Measurements from ENCODE around the gene S100A2.
"Not testable (repeated sequence)": the region's sequence is repeated elsewhere in the genome, so short reads cannot be mapped to it uniquely, and the experiment has no call there.

The S100A2 gene

DNA sequence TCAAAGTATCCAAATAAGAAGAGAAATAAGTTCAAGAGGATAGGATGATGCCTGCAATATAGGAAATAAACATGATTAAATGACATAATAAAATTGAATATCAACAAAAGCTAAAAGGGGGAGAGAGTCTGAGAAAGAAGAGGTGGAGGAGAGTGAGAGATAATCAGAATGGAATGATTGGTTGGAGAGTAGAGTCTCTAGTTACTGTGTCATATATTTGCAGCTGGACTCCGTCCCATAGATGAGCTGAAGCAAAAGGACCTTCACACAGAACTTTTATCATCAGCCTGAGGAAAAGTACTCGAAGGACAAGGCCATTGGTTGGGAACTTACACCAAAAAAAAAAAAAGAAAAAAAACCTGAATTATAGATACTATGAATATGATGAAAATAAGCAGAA, 22.8 kb upstream of the S100A2 start:
- TF ChIP-seq, protein P1, sequence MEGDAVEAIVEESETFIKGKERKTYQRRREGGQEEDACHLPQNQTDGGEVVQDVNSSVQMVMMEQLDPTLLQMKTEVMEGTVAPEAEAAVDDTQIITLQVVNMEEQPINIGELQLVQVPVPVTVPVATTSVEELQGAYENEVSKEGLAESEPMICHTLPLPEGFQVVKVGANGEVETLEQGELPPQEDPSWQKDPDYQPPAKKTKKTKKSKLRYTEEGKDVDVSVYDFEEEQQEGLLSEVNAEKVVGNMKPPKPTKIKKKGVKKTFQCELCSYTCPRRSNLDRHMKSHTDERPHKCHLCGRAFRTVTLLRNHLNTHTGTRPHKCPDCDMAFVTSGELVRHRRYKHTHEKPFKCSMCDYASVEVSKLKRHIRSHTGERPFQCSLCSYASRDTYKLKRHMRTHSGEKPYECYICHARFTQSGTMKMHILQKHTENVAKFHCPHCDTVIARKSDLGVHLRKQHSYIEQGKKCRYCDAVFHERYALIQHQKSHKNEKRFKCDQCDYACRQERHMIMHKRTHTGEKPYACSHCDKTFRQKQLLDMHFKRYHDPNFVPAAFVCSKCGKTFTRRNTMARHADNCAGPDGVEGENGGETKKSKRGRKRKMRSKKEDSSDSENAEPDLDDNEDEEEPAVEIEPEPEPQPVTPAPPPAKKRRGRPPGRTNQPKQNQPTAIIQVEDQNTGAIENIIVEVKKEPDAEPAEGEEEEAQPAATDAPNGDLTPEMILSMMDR (IDR thresholded peaks at IDR 0.05; ENCODE audit: low read depth, low read length) = no peak
- DNase-seq (ENCODE audit: extremely low read depth, low read depth) = no peak

DNA sequence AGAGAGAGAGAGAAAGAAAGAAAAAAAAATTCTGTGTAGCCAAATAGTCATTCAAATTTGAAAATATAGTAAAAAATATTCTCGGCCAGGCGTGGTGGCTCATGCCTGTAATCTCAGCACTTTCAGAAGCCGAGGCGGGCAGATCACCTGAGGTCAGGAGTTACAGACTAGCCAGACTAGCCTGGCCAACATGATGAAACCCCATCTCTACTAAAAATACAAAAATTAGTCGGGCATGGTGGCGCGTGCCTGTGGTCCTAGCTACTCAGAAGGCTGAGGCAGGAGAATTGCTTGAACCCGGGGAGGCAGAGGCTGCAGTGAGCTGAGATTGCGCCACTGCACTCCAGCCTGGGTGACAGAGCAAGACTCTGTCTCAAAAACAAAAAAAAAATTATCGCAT, 22.4 kb upstream of the S100A2 start:
- not testable (repeated sequence) for DNase-seq (ENCODE audit: extremely low read depth, low read depth)

DNA sequence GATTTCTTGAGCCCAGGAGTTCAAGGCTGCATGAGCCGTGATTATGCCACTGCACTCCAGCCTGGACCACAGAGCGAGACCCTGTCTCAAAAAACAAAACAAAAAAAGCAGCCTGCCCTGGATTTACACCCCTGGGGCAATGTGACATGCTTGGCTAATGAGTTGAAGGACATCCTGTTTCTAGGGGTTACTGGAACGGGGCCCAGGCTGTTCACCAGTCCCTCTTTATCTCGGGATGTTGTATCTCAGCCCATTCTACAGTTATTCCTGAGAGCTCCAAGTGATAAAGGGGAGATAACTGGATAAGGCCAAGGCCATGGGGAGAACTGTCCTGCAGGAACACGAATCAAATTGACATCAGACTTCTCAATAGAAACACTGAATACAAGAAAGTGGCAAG, 21.7 kb upstream of the S100A2 start:
- TF ChIP-seq, protein P1 (IDR thresholded peaks at IDR 0.05; ENCODE audit: low read depth, low read length) = no peak
- no peak for DNase-seq (ENCODE audit: extremely low read depth, low read depth)

DNA sequence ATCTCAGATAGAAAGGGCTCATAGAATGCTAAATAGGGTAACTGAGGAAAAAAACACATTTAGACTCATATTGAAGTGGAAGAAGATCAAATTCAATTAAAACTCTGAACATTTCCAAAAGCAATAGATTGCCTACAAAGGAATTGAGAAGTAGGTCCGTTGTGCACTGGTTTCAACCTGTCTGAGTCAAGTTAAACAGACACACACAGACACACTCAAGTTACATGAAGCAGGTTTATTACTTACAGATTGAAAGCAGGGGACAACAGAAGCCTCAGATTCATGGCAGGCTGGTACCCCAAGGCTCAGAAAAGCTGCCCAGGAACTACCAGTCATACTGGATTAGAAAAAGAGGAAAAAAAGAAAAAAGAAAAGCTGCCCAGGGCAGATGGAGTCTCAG, 20.7 kb upstream of the S100A2 start:
- DNase-seq (ENCODE audit: extremely low read depth, low read depth) = no peak
- TF ChIP-seq, protein P1 (IDR thresholded peaks at IDR 0.05; ENCODE audit: low read depth, low read length) = no peak

DNA sequence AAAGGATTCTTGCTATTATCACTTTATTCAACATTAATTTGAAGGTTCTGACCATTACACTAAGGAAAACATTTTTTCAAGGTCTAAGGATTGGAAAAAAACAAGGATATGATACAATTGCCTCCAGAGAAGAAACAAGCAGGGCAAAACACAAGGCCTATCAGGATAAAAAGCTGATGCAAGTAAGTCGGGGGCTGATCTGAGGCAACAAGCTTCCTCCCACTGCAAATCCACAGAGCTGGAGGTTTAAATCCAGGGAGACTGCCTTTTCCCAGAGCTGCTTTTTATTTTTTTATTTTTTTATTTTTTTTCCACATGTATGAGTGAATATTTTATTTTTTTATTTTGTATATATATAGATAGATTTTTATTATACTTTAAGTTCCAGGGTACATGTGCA, 19.4 kb upstream of the S100A2 start:
- DNase-seq (ENCODE audit: extremely low read depth, low read depth) = no peak
- TF ChIP-seq, protein P1 (IDR thresholded peaks at IDR 0.05; ENCODE audit: low read depth, low read length) = no peak

DNA sequence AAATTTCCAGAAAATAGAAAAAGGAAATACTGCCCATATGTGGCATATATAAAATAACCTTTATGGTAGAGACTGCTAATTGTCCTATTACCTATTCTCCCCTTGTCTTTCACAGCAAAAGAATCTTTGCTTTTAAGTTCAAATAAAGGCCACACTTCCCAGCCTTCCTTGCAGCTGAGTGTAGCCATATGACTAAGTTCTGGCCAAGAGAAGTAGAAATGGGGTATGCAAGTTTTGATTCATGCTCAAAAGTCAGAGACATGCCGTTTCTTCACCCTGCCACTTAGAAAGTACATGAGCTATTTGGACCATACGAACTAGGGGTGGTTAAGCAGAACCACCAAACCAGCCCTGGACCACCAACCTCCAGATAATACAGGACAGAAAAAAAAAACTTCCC, 18.3 kb upstream of the S100A2 start:
- TF ChIP-seq, protein P1 (IDR thresholded peaks at IDR 0.05; ENCODE audit: low read depth, low read length) = no peak
- no peak for DNase-seq (ENCODE audit: extremely low read depth, low read depth)

DNA sequence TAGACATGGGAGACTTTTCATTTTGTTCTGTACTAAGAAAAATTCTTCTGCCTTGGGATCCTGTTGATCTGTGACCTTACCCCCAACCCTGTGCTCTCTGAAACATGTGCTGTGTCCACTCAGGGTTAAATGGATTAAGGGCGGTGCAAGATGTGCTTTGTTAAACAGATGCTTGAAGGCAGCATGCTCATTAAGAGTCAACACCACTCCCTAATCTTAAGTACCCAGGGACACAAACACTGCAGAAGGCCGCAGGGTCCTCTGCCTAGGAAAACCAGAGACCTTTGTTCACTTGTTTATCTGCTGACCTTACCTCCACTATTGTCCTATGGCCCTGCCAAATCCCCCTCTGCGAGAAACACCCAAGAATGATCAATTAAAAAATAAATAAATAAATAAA, 17.9 kb upstream of the S100A2 start:
- not testable (repeated sequence) for DNase-seq (ENCODE audit: extremely low read depth, low read depth)

DNA sequence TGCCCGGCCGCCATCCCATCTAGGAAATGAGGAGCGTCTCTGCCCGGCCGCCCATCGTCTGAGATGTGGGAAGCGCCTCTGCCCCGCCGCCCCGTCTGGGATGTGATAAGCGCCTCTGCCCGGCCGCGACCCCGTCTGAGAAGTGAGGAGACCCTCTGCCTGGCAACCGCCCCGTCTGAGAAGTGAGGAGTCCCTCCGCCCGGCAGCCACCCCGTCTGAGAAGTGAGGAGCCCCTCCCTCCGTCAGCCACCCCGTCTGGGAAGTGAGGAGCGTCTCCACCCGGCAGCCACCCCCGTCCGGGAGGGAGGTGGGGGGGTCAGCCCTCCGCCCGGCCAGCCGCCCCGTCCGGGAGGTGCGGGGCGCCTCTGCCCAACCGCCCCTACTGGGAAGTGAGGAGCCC, 17.2 kb upstream of the S100A2 start:
- DNase-seq (ENCODE audit: extremely low read depth, low read depth) = not testable (repeated sequence)

DNA sequence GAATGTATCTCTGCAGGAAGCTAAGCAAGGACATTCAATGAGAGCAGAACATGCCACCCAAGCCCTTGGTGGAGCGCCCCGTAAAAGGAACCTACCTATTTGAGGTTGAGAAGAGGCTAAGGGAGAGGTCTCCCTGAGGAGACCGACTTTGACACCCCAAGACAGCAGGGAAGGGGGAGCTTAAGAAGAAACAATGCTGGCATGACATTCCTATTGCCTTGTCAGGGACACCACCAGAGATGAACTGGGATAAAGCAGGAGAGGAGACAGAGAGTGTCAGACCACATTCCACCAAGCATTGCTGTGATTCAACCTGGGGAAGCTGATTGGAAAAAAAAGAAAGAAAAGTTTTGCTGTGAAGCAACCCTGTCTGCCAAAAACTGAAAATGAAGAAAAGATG, 13.3 kb upstream of the S100A2 start:
- TF ChIP-seq, protein P1 (IDR thresholded peaks at IDR 0.05; ENCODE audit: low read depth, low read length) = no peak
- DNase-seq (ENCODE audit: extremely low read depth, low read depth) = no peak

Data from AG09319 (cell line).